Mammary microvascular endothelial cell (primary cell): ENCODE data around the gene CPEB3. TPM values are rescaled to one million over a fixed set of nuclear protein-coding genes. Genes with fewer than 3 reads are reported as not detected.

ENCODE experiments used
- total RNA-seq: library from RNA; depleted of rRNA; stranded (reverse); fragments of >200 nt; gene quantifications from 2 replicates; pipeline ENCODE4 v1.2.3, GENCODE V29; 2015

Gene CPEB3
- total RNA-seq: 0.73 and 1.0 TPM in 2 replicates

DNA sequence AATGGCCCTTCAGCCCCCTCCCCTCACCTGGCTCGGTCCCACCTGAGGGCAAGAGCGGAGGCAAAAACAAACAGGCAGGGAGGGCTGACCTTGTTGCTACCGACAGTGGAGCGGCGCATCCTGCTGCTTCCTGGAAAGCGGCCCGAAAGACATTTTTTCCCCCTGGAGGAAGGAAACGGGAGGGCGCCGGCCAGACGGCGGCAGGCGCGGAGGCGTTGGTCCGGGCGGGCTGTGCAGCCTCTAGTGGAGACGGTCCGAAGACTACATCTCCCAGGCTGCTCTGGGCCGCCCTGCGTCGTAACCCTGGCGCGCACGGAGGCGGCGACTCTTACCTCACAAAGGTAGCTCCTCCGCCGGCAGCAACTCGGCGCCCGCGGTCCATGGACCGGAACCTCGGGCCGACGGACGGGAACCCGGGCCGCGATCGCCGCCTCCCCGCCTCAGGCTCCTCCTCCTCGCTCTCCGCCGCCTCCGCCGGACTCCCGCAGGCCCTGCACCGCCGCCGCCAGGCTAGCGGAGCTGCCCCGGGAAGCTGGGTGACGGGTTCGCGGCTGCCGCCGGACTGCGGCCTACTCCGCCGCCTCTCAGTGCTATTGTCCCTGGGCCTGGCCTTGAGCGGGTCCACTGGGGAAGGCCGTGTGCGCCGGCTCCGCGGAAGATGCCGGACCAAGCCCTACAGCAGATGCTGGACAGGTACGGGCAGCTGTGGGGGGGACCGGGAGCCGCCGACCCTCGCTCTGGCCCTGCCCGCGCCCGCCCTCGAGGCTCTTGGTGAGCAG is at the start of gene CPEB3, which contains the start of gene MARCHF5:
Gene CPEB3 (minus strand): TSS at position 242 of the 779 bp plus-strand sequence. CDS start 50,728 bp downstream, outside the sequence.
Gene MARCHF5 (plus strand): TSS at position 331 of the 779 bp plus-strand sequence. CDS start 328 bp downstream, at position 659.

Other genes with a start within 250 kb of the CPEB3 start
- gene MARCHF5, start 89 bp upstream of the CPEB3 start, total RNA-seq: 9.5 and 12.8 TPM in 2 replicates